ENCODE data around the gene MAN2C1. TPM values are rescaled to one million over a fixed set of nuclear protein-coding genes. Genes with fewer than 3 reads are reported as not detected.

Gene MAN2C1
- polyA plus RNA-seq, 1 experiment = 82.5 TPM

- Histone ChIP-seq H3K4me3 (ENCODE audit: low read depth, low read length) (no peak overlapping the region), H3K27me3 (ENCODE audit: control insufficient read depth, insufficient read depth, low read length) (no peaks in the 10 kb centered on the region), H3K36me3 (ENCODE audit: control insufficient read depth, insufficient read depth, low read length) (no peaks in the 10 kb centered on the region)
- DNase-seq (ENCODE audit: low read depth) = no peak
- no peak for TF ChIP-seq CTCF (IDR thresholded peaks at IDR 0.05; ENCODE audit: insufficient read depth, low read depth, low read length)
- ChIA-PET CTCF (no interaction called here), POLR2A (no interaction called here)
Observed at GRCh38 chr15:75329571-75329970, 38.8 kb downstream of the MAN2C1 start.

- CTCF ChIA-PET = interaction anchor here (0.7 to 1.0 kb wide), 2 partner anchors 15 to 357 kb away, joined by 3 read pairs; no protein-coding TSS in a partner anchor
- POLR2A ChIA-PET = no interaction called here
- no peak for DNase-seq (ENCODE audit: low read depth)
- Histone ChIP-seq H3K27me3 (ENCODE audit: control insufficient read depth, insufficient read depth, low read length) (no peaks in the 10 kb centered on the region), H3K36me3 (ENCODE audit: control insufficient read depth, insufficient read depth, low read length) (no peaks in the 10 kb centered on the region), H3K4me3 (ENCODE audit: low read depth, low read length) (no peak overlapping the region)
- no peak for TF ChIP-seq CTCF (IDR thresholded peaks at IDR 0.05; ENCODE audit: insufficient read depth, low read depth, low read length)
Observed at GRCh38 chr15:75328493-75329314, 39.7 kb downstream of the MAN2C1 start.

GRCh38 chr15:75327491-75327890 lies 40.9 kb downstream of the MAN2C1 start:
- no peaks in the 10 kb centered on the region for H3K27me3 ChIP-seq (ENCODE audit: control insufficient read depth, insufficient read depth, low read length)
- no peak for DNase-seq (ENCODE audit: low read depth)
- H3K36me3 ChIP-seq (ENCODE audit: control insufficient read depth, insufficient read depth, low read length) = no peaks in the 10 kb centered on the region
- no peak for TF ChIP-seq CTCF (IDR thresholded peaks at IDR 0.05; ENCODE audit: insufficient read depth, low read depth, low read length)
- H3K4me3 ChIP-seq (ENCODE audit: low read depth, low read length) = no peak overlapping the region
- CTCF ChIA-PET = no interaction called here
- POLR2A ChIA-PET = no interaction called here

- ChIA-PET POLR2A (no interaction called here), CTCF (no interaction called here)
- H3K36me3 ChIP-seq (ENCODE audit: control insufficient read depth, insufficient read depth, low read length) = no peaks in the 10 kb centered on the region
- no peak for TF ChIP-seq CTCF (IDR thresholded peaks at IDR 0.05; ENCODE audit: insufficient read depth, low read depth, low read length)
- H3K4me3 ChIP-seq (ENCODE audit: low read depth, low read length) = no peak overlapping the region
- H3K27me3 ChIP-seq (ENCODE audit: control insufficient read depth, insufficient read depth, low read length) = no peaks in the 10 kb centered on the region
- no peak for DNase-seq (ENCODE audit: low read depth)
Observed at GRCh38 chr15:75327005-75327404, 41.4 kb downstream of the MAN2C1 start.

GRCh38 chr15:75325922-75326321 lies 42.5 kb downstream of the MAN2C1 start:
- Histone ChIP-seq H3K36me3 (ENCODE audit: control insufficient read depth, insufficient read depth, low read length) (no peaks in the 10 kb centered on the region), H3K4me3 (ENCODE audit: low read depth, low read length) (no peak overlapping the region), H3K27me3 (ENCODE audit: control insufficient read depth, insufficient read depth, low read length) (no peaks in the 10 kb centered on the region; the same call in 1 of the 2 replicates)
- DNase-seq (ENCODE audit: low read depth) = no peak
- no peak for TF ChIP-seq CTCF (IDR thresholded peaks at IDR 0.05; ENCODE audit: insufficient read depth, low read depth, low read length)
- ChIA-PET POLR2A (no interaction called here), CTCF (no interaction called here)

Measured in BJ (cell line).